ENCODE measurements around the gene NETO2.

The NETO2 gene

DNA sequence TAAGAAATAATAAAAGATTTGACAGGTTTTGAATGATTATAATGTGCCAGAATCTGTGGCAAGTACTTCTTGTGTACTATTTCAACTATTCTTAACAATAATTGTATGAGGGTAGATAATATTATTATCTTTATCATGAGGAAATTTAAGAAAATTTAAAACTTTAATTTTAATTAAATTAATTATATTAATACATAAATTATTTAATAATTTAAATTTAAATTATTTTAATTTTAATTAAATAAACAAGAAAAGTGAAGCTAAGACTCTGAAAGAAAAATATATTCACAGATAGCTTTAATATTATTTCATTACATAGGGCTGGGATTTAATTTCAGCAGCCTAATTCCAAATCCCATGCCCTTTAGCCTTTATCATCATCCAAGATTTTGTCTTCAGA lies 31.4 kb upstream of the NETO2 start:
- H3K79me2 ChIP-seq (ENCODE audit: low read length), result no peaks in the 10 kb centered on the region
- no peaks in the 10 kb centered on the region for H3K27me3 ChIP-seq (ENCODE audit: low read depth, low read length)
- no peak for TF ChIP-seq CTCF (IDR thresholded peaks at IDR 0.05; ENCODE audit: low read depth, low read length)
- no peak for TF ChIP-seq EZH2phosphoT487 (IDR thresholded peaks at IDR 0.05; ENCODE audit: low read depth)
- H3K27ac ChIP-seq (ENCODE audit: low read length), result no peak overlapping the region
- no peaks in the 10 kb centered on the region for H4K20me1 ChIP-seq (ENCODE audit: insufficient read depth, low read length)
- H3K9ac ChIP-seq (ENCODE audit: low read length), result no peak overlapping the region
- no peaks in the 10 kb centered on the region for H3K4me1 ChIP-seq (ENCODE audit: low read length)
- no peak overlapping the region for H2AFZ ChIP-seq (ENCODE audit: low read depth, low read length)
- no peaks in the 10 kb centered on the region for H3K36me3 ChIP-seq (replicated peaks; ENCODE audit: low read depth, low read length)
- no peak overlapping the region for H3K4me2 ChIP-seq (ENCODE audit: low read length)
- no peaks in the 10 kb centered on the region for H3K9me3 ChIP-seq (ENCODE audit: insufficient read depth, low read length)
- H3K4me3 ChIP-seq (ENCODE audit: low read length), result no peak overlapping the region

- H3K4me1 ChIP-seq (ENCODE audit: low read length), result no peaks in the 10 kb centered on the region
- no peak overlapping the region for H3K4me2 ChIP-seq (ENCODE audit: low read length)
- no peaks in the 10 kb centered on the region for H3K27me3 ChIP-seq (ENCODE audit: low read depth, low read length)
- H4K20me1 ChIP-seq (ENCODE audit: insufficient read depth, low read length), result no peaks in the 10 kb centered on the region
- H3K36me3 ChIP-seq (replicated peaks; ENCODE audit: low read depth, low read length), result no peaks in the 10 kb centered on the region
- TF ChIP-seq CTCF (IDR thresholded peaks at IDR 0.05; ENCODE audit: low read depth, low read length) (peak; percentile 48), EZH2phosphoT487 (IDR thresholded peaks at IDR 0.05; ENCODE audit: low read depth) (no peak)
- H3K27ac ChIP-seq (ENCODE audit: low read length), result no peak overlapping the region
- H3K9ac ChIP-seq (ENCODE audit: low read length), result no peak overlapping the region
- no peak overlapping the region for H3K4me3 ChIP-seq (ENCODE audit: low read length)
- H2AFZ ChIP-seq (ENCODE audit: low read depth, low read length), result no peak overlapping the region
- no peaks in the 10 kb centered on the region for H3K9me3 ChIP-seq (ENCODE audit: insufficient read depth, low read length)
- H3K79me2 ChIP-seq (ENCODE audit: low read length), result no peaks in the 10 kb centered on the region
Observed at GRCh38 chr16:47162670-47163420, 19.1 kb upstream of the NETO2 start.

GRCh38 chr16:47161464-47161863 lies 17.7 kb upstream of the NETO2 start:
- Histone ChIP-seq H4K20me1 (ENCODE audit: insufficient read depth, low read length) (no peaks in the 10 kb centered on the region), H3K79me2 (ENCODE audit: low read length) (no peaks in the 10 kb centered on the region), H3K36me3 (replicated peaks; ENCODE audit: low read depth, low read length) (no peaks in the 10 kb centered on the region)

GRCh38 chr16:47160422-47160821 lies 16.7 kb upstream of the NETO2 start:
- Histone ChIP-seq H3K9ac (ENCODE audit: low read length) (no peak overlapping the region), H3K27ac (ENCODE audit: low read length) (no peak overlapping the region), H3K9me3 (ENCODE audit: insufficient read depth, low read length) (no peaks in the 10 kb centered on the region), H3K4me1 (ENCODE audit: low read length) (no peaks in the 10 kb centered on the region), H3K4me3 (ENCODE audit: low read length) (no peak overlapping the region), H2AFZ (ENCODE audit: low read depth, low read length) (no peak overlapping the region), H3K27me3 (ENCODE audit: low read depth, low read length) (no peaks in the 10 kb centered on the region), H4K20me1 (ENCODE audit: insufficient read depth, low read length) (no peaks in the 10 kb centered on the region), H3K36me3 (replicated peaks; ENCODE audit: low read depth, low read length) (no peaks in the 10 kb centered on the region), H3K4me2 (ENCODE audit: low read length) (no peak overlapping the region), H3K79me2 (ENCODE audit: low read length) (no peaks in the 10 kb centered on the region)
- TF ChIP-seq CTCF (IDR thresholded peaks at IDR 0.05; ENCODE audit: low read depth, low read length), result no peak
- TF ChIP-seq EZH2phosphoT487 (IDR thresholded peaks at IDR 0.05; ENCODE audit: low read depth), result no peak

More at GRCh38 chr16:47161464-47161863, 17.7 kb upstream of the NETO2 start:
- no peak for TF ChIP-seq EZH2phosphoT487 (IDR thresholded peaks at IDR 0.05; ENCODE audit: low read depth)
- no peak for TF ChIP-seq CTCF (IDR thresholded peaks at IDR 0.05; ENCODE audit: low read depth, low read length)
- no peak overlapping the region for H2AFZ ChIP-seq (ENCODE audit: low read depth, low read length)
- H3K4me3 ChIP-seq (ENCODE audit: low read length), result no peak overlapping the region
- no peak overlapping the region for H3K4me2 ChIP-seq (ENCODE audit: low read length)
- H3K27me3 ChIP-seq (ENCODE audit: low read depth, low read length), result no peaks in the 10 kb centered on the region
- H3K9ac ChIP-seq (ENCODE audit: low read length), result no peak overlapping the region
- H3K27ac ChIP-seq (ENCODE audit: low read length), result no peak overlapping the region
- H3K9me3 ChIP-seq (ENCODE audit: insufficient read depth, low read length), result no peaks in the 10 kb centered on the region
- H3K4me1 ChIP-seq (ENCODE audit: low read length), result no peaks in the 10 kb centered on the region

Measured in OCI-LY3 (cell line).